22Rv1 (cell line): Measurements from ENCODE around the gene RBM22.

Experiments used
- H3K27ac ChIP-seq: fragments of 450-650 bp; 2 replicates; pipeline ENCODE4 v1.5.1; 2017
- ZFX ChIP-seq: fragments of 450-650 bp; IDR thresholded peaks from 2 replicates; pipeline ENCODE4 v1.6.1; 2017; ENCODE audit warnings: antibody characterized with exemption, borderline replicate concordance
- TF ChIP-seq, protein P1 (sequence below): fragments of 450-650 bp; IDR thresholded peaks from 2 replicates; pipeline ENCODE4 v1.5.1; 2017; ENCODE audit warnings: mild to moderate bottlenecking

The RBM22 gene

DNA sequence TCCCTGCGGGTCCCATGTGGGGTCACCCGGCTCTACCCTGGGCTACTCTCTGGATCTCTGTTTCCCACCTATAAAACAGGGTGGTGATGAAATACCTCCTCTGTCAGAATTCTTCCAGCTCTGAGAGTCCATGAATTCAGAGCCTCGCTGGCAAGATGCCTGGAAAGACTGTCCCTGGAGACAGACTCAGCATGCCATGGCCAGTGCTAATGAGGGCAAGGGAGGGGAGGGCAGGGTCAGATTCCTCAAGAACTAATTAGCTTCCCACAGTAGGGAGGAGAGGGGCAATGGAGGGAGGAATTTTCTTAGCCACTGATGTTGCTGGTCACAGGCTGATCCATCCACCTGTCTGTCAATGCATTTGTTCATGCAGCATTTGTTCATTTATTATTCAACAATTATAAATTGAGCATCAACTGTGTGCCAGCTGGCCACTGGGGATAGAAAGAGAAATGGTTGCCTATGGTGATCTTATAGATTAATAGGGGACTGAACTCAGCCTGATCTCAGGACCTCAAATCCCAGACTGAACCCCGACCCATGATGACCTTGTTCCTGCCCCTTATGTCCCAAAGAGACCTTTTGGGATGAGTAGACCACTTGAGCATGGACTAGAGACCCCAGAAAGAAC is 55.7 kb downstream of the RBM22 start:
- H3K27ac ChIP-seq: no peak overlapping the region
- TF ChIP-seq, protein P1, sequence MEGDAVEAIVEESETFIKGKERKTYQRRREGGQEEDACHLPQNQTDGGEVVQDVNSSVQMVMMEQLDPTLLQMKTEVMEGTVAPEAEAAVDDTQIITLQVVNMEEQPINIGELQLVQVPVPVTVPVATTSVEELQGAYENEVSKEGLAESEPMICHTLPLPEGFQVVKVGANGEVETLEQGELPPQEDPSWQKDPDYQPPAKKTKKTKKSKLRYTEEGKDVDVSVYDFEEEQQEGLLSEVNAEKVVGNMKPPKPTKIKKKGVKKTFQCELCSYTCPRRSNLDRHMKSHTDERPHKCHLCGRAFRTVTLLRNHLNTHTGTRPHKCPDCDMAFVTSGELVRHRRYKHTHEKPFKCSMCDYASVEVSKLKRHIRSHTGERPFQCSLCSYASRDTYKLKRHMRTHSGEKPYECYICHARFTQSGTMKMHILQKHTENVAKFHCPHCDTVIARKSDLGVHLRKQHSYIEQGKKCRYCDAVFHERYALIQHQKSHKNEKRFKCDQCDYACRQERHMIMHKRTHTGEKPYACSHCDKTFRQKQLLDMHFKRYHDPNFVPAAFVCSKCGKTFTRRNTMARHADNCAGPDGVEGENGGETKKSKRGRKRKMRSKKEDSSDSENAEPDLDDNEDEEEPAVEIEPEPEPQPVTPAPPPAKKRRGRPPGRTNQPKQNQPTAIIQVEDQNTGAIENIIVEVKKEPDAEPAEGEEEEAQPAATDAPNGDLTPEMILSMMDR: no peak
- TF ChIP-seq ZFX: no peak

DNA sequence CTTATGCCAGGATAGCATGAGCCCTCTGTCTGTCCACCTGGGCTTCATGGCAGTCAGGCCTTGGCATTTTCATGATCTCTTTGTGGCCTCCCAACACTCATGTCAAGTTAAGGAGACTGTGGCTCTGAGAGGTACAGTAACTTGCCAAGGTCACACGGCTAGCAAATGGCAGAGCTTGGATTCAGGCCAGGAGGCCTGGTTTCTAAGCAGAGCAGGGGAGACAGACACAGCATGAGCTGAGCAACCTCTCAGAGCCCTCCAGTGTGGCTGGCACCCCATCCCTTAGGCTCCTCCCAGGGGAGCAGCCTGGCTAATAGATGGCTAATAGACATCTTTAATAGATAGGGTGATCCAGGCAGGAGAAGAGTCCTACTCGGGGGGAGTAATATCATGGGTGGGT is 56.3 kb downstream of the RBM22 start:
- no peak overlapping the region for H3K27ac ChIP-seq
- TF ChIP-seq ZFX: no peak
- TF ChIP-seq, protein P1: no peak

DNA sequence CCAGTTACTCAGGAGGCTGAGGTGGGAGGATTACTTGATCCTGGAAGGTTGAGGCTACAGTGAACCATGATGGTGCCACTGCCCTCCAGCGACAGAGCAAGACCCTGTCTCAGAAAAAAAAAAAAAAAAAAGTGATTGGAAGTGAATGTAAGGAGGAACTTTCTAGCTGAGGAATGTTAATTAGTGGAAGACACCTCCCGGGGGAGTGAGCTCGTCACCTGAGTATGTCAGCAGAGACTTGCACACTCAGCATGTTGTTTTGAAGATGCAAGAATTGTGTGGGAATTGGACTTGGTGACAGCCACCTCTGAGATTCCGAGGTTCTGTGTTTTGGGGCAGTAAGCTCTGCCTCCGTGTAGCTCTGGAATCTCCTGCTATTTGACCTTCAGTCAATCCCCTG is 56.8 kb downstream of the RBM22 start:
- no peak for TF ChIP-seq ZFX
- no peak overlapping the region for H3K27ac ChIP-seq

GRCh38 chr5:150642991-150643710 is 57.7 kb downstream of the RBM22 start:
- no peak overlapping the region for H3K27ac ChIP-seq
- TF ChIP-seq, protein P1: no peak
- no peak for TF ChIP-seq ZFX

DNA sequence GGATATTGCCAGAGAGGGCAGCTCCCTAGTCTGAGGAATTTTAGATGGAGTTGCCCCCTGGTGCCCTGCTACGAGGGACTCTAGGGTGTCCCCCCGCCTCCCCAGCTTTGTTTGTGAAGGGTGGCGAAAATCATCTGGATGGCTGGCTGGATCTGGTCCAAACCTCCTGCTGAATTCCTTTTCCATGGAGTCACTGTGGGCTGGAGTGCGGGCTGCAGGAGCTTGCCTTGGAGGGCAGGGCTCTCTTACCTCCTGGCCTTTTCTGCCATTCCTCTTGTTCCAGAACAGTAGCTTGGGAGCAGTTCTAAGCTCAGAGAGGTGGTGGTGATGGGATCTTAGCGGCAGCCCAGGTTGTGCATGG is 58.3 kb downstream of the RBM22 start:
- TF ChIP-seq ZFX: no peak
- TF ChIP-seq, protein P1: no peak
- no peak overlapping the region for H3K27ac ChIP-seq

GRCh38 chr5:150641824-150642566 is 58.9 kb downstream of the RBM22 start:
- H3K27ac ChIP-seq: no peak overlapping the region
- TF ChIP-seq, protein P1: no peak
- no peak for TF ChIP-seq ZFX

DNA sequence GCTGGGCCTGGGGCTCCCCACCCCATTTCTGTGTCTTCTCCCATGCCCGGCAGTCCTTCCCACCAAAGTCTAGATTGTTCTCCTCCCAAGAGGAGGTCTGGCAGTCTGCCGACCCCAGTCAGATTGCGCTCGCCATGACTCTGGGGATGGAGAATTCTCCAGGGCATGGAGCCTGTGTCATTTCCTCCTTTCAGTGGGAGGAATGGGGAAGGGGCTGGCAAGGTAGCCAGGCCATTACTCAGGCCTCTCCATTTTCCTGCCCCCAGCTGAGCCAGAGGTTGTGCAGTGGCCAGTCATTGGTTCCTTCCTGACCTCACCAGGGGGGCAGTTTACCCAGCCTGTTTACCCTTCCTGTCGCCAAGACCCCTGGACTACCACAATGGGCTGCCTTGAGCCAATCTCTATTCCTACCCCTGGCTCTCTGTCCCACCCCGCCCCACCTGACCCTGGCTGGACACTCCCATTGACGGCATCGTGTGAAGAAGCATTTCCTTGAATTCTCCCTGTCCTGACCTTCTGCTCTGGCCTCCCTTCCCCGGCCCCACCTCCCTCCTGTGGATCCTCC is 59.8 kb downstream of the RBM22 start:
- H3K27ac ChIP-seq: no peak overlapping the region
- TF ChIP-seq, protein P1: no peak
- no peak for TF ChIP-seq ZFX
